ENCODE measurements around the gene KRTAP20-4. TPM values are rescaled to one million over a fixed set of nuclear protein-coding genes. Genes with fewer than 3 reads are reported as not detected.
A peak's percentile ranks its signal among the peaks of the same experiment; 100 is the strongest.

Gene KRTAP20-4
- total RNA-seq, 1 donor: not detected

- H3K9me3 ChIP-seq (ENCODE audit: low read depth, low read length): no peaks in the 10 kb centered on the region
- H3K4me1 ChIP-seq (ENCODE audit: insufficient read depth, low read length): no peaks in the 10 kb centered on the region
Observed at GRCh38 chr21:30625449-30626165, 5.2 kb downstream of the KRTAP20-4 start.

GRCh38 chr21:30628109-30628508, 7.7 kb downstream of the KRTAP20-4 start:
- Histone ChIP-seq H3K4me1 (ENCODE audit: insufficient read depth, low read length) (no peaks in the 10 kb centered on the region), H3K27me3 (ENCODE audit: insufficient read depth, low read length) (no peaks in the 10 kb centered on the region), H3K4me3 (ENCODE audit: low read length) (no peak overlapping the region), H3K9me3 (ENCODE audit: low read depth, low read length) (no peaks in the 10 kb centered on the region)

More at GRCh38 chr21:30625449-30626165, 5.2 kb downstream of the KRTAP20-4 start:
- Histone ChIP-seq H3K27me3 (ENCODE audit: insufficient read depth, low read length) (no peaks in the 10 kb centered on the region), H3K4me3 (ENCODE audit: low read length) (no peak overlapping the region)

DNA sequence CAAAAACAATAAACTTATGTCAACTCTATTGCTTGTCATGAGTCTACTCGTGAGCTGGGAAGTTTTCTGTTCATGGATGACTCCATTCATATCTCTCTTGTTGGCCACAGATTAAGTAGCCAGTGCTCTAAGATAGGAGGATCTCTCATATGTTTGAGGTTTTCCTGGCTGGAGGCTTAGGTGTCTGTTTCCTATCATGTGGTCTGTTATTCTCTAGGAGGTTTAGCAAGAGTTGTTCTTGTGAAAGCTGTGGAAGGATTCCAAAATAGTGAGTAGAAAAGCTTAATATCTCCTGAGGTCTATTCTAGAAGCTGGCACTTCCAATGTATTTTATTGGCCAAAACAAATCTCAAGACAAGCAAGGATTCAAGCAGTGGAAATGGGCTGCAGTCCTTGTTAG, 8.8 kb downstream of the KRTAP20-4 start:
- Histone ChIP-seq H3K4me1 (ENCODE audit: insufficient read depth, low read length) (no peaks in the 10 kb centered on the region), H3K27me3 (ENCODE audit: insufficient read depth, low read length) (no peaks in the 10 kb centered on the region), H3K4me3 (ENCODE audit: low read length) (no peak overlapping the region), H3K9me3 (ENCODE audit: low read depth, low read length) (peaks cover under 1% of the 10 kb centered on the region)

DNA sequence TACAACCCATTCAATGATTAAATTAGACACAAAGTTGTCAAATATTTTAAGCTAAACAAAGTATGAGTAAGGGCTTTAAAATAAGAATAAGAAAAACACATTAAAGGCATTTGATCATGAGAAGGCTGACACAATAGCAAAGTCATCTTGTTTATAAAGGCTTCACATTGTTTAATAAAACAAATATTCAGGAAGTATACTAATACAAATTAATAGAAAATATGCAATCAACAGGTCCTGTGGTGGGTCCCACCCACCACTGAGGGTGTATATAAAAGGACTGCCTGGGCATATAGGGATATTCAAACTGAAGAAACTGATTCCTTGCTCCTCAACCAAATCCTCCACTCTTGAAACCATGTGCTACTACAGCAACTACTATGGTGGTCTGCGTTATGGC, 14.5 kb downstream of the KRTAP20-4 start, which contains the start of gene KRTAP20-2:
Gene KRTAP20-2, plus strand, starts transcription at position 301 of the 400 bp plus-strand sequence. Its CDS starts 58 bp downstream, at position 359.
- Histone ChIP-seq H3K4me1 (ENCODE audit: insufficient read depth, low read length) (no peaks in the 10 kb centered on the region), H3K9me3 (ENCODE audit: low read depth, low read length) (peaks cover 5% of the 10 kb centered on the region), H3K27me3 (ENCODE audit: insufficient read depth, low read length) (no peaks in the 10 kb centered on the region), H3K4me3 (ENCODE audit: low read length) (peak within 1 kb of the TSS; percentile 6)

DNA sequence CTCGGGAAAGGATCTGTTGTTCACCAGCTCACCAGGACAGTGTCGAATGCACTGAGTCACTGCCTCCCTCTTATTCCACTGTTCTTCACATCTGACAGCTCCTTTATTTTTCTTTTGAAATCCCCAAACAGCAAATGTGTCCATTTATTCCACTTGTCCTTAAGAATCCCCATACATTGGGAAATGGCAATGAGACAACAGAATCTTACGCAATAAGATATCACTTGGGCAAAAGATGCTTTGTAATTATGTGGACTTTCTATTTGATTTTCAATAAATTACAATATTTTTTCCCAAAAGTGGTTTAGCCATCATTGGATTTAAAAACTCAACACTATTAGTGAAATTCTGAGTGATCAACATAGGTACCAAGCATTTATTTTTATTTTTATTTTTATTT, 18.3 kb downstream of the KRTAP20-4 start:
- H3K9me3 ChIP-seq (ENCODE audit: low read depth, low read length): peaks cover 5% of the 10 kb centered on the region
- H3K4me3 ChIP-seq (ENCODE audit: low read length): no peak overlapping the region
- H3K27me3 ChIP-seq (ENCODE audit: insufficient read depth, low read length): no peaks in the 10 kb centered on the region

DNA sequence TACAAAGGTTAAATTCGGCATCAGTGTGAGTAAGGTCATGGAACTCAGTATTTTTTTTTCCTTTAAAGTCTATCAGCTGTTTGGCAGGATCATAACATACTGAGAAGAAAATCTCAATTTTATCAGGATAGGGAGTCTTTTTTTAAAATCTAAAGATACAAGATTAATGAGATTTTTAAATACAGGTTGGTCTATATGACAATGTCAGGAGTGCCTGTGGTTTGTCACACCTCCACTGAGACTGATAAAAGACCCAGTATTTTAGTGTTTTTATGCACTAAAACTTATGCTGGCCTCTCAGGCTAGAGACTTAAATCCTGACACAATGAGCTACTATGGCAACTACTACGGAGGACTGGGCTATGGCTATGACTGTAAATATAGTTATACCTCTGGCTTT, 22.1 kb downstream of the KRTAP20-4 start, which contains the start of gene KRTAP20-3:
Gene KRTAP20-3, plus strand, starts transcription at position 301 of the 400 bp plus-strand sequence.
- Histone ChIP-seq H3K27me3 (ENCODE audit: insufficient read depth, low read length) (no peaks in the 10 kb centered on the region), H3K4me1 (ENCODE audit: insufficient read depth, low read length) (no peaks in the 10 kb centered on the region), H3K4me3 (ENCODE audit: low read length) (no peak within 1 kb of the TSS), H3K9me3 (ENCODE audit: low read depth, low read length) (no peaks in the 10 kb centered on the region)

More for the DNA sequence above, 18.3 kb downstream of the KRTAP20-4 start:
- H3K4me1 ChIP-seq (ENCODE audit: insufficient read depth, low read length): no peaks in the 10 kb centered on the region

- Histone ChIP-seq H3K4me3 (ENCODE audit: low read length) (no peak overlapping the region), H3K9me3 (ENCODE audit: low read depth, low read length) (no peaks in the 10 kb centered on the region), H3K4me1 (ENCODE audit: insufficient read depth, low read length) (no peaks in the 10 kb centered on the region), H3K27me3 (ENCODE audit: insufficient read depth, low read length) (no peaks in the 10 kb centered on the region)
Observed at GRCh38 chr21:30646904-30647414, 26.5 kb downstream of the KRTAP20-4 start.

GRCh38 chr21:30652891-30653290, 32.5 kb downstream of the KRTAP20-4 start:
- Histone ChIP-seq H3K4me3 (ENCODE audit: low read length) (no peak overlapping the region), H3K9me3 (ENCODE audit: low read depth, low read length) (no peaks in the 10 kb centered on the region), H3K4me1 (ENCODE audit: insufficient read depth, low read length) (no peaks in the 10 kb centered on the region), H3K27me3 (ENCODE audit: insufficient read depth, low read length) (no peaks in the 10 kb centered on the region)

DNA sequence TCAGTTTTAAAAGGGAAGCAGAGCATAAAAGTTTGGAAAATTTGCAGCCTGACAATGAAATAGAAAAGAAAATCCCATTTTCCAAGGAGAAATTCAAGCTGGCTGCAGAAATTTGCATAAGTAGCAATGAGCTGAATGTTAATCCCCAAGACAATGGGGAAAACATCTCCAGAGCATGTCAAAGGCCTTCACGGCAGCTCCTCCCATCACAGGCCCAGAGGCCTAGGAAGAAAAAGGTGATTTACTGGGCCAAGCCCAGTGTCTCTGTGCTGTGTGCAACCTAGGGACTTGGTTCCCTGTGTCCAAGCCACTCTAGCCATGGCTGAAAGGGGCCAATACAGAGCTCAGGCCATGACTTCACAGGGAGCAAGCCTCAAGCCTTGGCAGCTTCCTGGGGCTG, 48.3 kb downstream of the KRTAP20-4 start:
- no peaks in the 10 kb centered on the region for H3K4me1 ChIP-seq (ENCODE audit: insufficient read depth, low read length)
- no peak overlapping the region for H3K4me3 ChIP-seq (ENCODE audit: low read length)
- no peaks in the 10 kb centered on the region for H3K27me3 ChIP-seq (ENCODE audit: insufficient read depth, low read length)
- H3K9me3 ChIP-seq (ENCODE audit: low read depth, low read length): no peaks in the 10 kb centered on the region

Other genes with a start within 250 kb of the KRTAP20-4 start
- not detected for gene KRTAP13-2, start 248.4 kb upstream of the KRTAP20-4 start, total RNA-seq
- gene KRTAP13-1, start 224.6 kb upstream of the KRTAP20-4 start, total RNA-seq: not detected
- not detected for gene KRTAP13-3, start 194.7 kb upstream of the KRTAP20-4 start, total RNA-seq
- gene KRTAP13-4, start 190.4 kb upstream of the KRTAP20-4 start, total RNA-seq: not detected
- gene KRTAP15-1, start 180.4 kb upstream of the KRTAP20-4 start, total RNA-seq: not detected
- gene KRTAP19-1, start 140.3 kb upstream of the KRTAP20-4 start, total RNA-seq: not detected
- gene KRTAP19-2, start 133.2 kb upstream of the KRTAP20-4 start, total RNA-seq: not detected
- not detected for gene KRTAP19-3, start 128.6 kb upstream of the KRTAP20-4 start, total RNA-seq
- gene KRTAP19-4, start 123.5 kb upstream of the KRTAP20-4 start, total RNA-seq: not detected
- gene KRTAP19-5, start 118.5 kb upstream of the KRTAP20-4 start, total RNA-seq: not detected
- gene KRTAP19-6, start 78.8 kb upstream of the KRTAP20-4 start, total RNA-seq: not detected
- gene KRTAP19-7, start 59.3 kb upstream of the KRTAP20-4 start, total RNA-seq: not detected
- gene KRTAP22-2, start 30.2 kb upstream of the KRTAP20-4 start, total RNA-seq: not detected
- not detected for gene KRTAP6-3, start 28.2 kb upstream of the KRTAP20-4 start, total RNA-seq
- not detected for gene KRTAP6-2, start 21.7 kb upstream of the KRTAP20-4 start, total RNA-seq
- not detected for gene KRTAP22-1, start 19.5 kb upstream of the KRTAP20-4 start, total RNA-seq
- gene KRTAP6-1, start 6.7 kb upstream of the KRTAP20-4 start, total RNA-seq: not detected
- not detected for gene KRTAP20-1, start 4.2 kb upstream of the KRTAP20-4 start, total RNA-seq
- gene KRTAP20-2, start 14.6 kb downstream of the KRTAP20-4 start, total RNA-seq: not detected
- not detected for gene KRTAP20-3, start 22.2 kb downstream of the KRTAP20-4 start, total RNA-seq
- not detected for gene KRTAP21-3, start 98.2 kb downstream of the KRTAP20-4 start, total RNA-seq
- gene KRTAP21-2, start 126.6 kb downstream of the KRTAP20-4 start, total RNA-seq: not detected
- gene KRTAP21-1, start 134.8 kb downstream of the KRTAP20-4 start, total RNA-seq: not detected
- not detected for gene KRTAP8-1, start 192.6 kb downstream of the KRTAP20-4 start, total RNA-seq
- not detected for gene KRTAP7-1, start 209.1 kb downstream of the KRTAP20-4 start, total RNA-seq

Data from mononuclear cell (primary cell).